GM06990 (cell line): Measurements from ENCODE around the gene PDLIM4.

Experiments used
- DNase-seq: peaks from one replicate; pipeline ENCODE4 v3.0.0-alpha.2; 2011; ENCODE audit not compliant: insufficient read length; ENCODE audit errors: extremely low read depth
- H3K27me3 ChIP-seq: replicated peaks from 2 replicates; pipeline ENCODE4 v1.6.0; 2011; ENCODE audit warnings: low read length; ENCODE audit not compliant: control insufficient read depth, insufficient read depth
- H3K36me3 ChIP-seq: 2 replicates; pipeline ENCODE4 v1.5.1; 2011; ENCODE audit warnings: low read length; ENCODE audit not compliant: control insufficient read depth, insufficient read depth
- H3K4me3 ChIP-seq: replicated peaks from 2 replicates; pipeline ENCODE4 v1.5.1; 2011; ENCODE audit warnings: low read depth, mild to moderate bottlenecking, control low read depth, low read length
- TF ChIP-seq, protein P1 (sequence below): IDR thresholded peaks from 2 replicates; pipeline ENCODE4 v1.5.1; 2011; ENCODE audit warnings: low read length, control low read depth, mild to moderate bottlenecking, inconsistent platforms; ENCODE audit not compliant: insufficient read depth, poor library complexity, severe bottlenecking

The PDLIM4 gene

GRCh38 chr5:132298298-132299212, 41.1 kb downstream of the PDLIM4 start:
- H3K36me3 ChIP-seq: no peaks in the 10 kb centered on the region
- TF ChIP-seq, protein P1, sequence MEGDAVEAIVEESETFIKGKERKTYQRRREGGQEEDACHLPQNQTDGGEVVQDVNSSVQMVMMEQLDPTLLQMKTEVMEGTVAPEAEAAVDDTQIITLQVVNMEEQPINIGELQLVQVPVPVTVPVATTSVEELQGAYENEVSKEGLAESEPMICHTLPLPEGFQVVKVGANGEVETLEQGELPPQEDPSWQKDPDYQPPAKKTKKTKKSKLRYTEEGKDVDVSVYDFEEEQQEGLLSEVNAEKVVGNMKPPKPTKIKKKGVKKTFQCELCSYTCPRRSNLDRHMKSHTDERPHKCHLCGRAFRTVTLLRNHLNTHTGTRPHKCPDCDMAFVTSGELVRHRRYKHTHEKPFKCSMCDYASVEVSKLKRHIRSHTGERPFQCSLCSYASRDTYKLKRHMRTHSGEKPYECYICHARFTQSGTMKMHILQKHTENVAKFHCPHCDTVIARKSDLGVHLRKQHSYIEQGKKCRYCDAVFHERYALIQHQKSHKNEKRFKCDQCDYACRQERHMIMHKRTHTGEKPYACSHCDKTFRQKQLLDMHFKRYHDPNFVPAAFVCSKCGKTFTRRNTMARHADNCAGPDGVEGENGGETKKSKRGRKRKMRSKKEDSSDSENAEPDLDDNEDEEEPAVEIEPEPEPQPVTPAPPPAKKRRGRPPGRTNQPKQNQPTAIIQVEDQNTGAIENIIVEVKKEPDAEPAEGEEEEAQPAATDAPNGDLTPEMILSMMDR: no peak
- H3K27me3 ChIP-seq: peaks cover 4% of the 10 kb centered on the region
- no peak for DNase-seq
- H3K4me3 ChIP-seq: no peak overlapping the region

DNA sequence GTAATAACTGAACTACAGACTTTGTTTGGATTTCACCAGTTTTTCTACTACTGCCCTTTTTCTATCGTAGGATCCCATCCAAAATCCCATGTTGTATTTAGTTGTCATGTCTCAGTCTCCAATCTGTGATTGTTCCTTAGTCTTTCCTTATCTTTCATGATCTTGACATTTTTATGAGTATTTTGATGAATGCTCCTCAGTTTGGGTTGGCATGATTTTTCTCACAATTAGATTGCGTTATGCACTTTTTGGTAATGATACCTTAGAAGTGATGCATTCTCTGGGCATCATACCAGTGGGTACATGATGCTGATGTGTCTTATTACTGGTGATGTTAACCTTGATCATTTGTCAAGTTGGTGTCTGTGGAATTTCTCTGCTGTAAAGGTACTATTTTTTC, 42.4 kb downstream of the PDLIM4 start:
- Histone ChIP-seq H3K4me3 (no peak overlapping the region), H3K36me3 (no peaks in the 10 kb centered on the region), H3K27me3 (peaks cover 4% of the 10 kb centered on the region)
- TF ChIP-seq, protein P1: no peak
- DNase-seq: no peak

- H3K36me3 ChIP-seq: no peaks in the 10 kb centered on the region
- DNase-seq: no peak
- H3K4me3 ChIP-seq: no peak overlapping the region
- H3K27me3 ChIP-seq: no peaks in the 10 kb centered on the region; the same call in none of the 2 replicates
- TF ChIP-seq, protein P1: no peak
Measured at GRCh38 chr5:132300577-132301343, 43.3 kb downstream of the PDLIM4 start.

DNA sequence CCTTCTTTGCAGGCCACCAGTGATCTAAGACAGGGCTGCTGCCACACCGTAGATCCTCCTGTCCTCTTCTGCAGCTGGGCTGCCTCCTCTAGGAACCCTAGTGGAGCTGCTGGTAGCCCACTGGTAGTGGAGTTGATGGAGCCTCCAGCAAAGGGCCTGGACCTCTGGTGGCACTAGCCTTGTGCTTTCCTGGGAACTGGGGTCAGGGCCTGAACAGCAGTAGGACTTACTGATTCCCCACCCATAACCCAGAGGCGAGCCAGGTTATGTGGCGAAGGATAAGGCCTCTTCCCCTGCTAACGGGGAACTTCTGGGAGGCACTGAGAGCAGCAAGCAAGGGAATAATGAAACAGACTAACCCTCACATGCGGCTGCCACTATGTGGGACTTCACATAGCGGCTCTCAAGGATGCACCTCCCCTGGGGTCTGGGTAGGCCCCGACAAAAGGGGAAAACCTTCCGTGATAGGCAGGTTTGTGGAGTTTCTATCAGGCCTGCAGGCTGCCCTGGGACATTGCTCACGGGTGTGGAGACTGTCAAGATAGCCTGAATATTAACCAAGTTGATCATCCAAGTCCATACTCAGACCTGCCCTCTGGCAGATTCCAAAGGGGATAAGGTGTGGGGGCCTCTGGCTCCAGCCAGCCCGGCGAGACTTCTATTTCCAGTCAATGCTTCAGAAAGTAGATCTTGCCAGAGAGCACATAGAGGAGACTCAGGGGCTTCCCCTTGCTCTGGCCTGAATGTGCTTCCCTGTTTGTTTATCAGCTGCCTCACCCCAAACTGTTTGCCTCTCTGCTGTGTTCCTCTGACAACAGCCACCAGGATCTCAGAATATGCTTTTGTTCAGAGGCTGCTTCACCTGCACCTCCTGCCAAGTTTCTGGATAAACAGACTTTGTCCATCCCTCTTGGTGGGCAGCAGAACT, 44.1 kb downstream of the PDLIM4 start:
- H3K36me3 ChIP-seq: no peaks in the 10 kb centered on the region
- TF ChIP-seq, protein P1: no peak
- no peaks in the 10 kb centered on the region; the same call in none of the 2 replicates for H3K27me3 ChIP-seq
- DNase-seq: no peak
- H3K4me3 ChIP-seq: no peak overlapping the region

DNA sequence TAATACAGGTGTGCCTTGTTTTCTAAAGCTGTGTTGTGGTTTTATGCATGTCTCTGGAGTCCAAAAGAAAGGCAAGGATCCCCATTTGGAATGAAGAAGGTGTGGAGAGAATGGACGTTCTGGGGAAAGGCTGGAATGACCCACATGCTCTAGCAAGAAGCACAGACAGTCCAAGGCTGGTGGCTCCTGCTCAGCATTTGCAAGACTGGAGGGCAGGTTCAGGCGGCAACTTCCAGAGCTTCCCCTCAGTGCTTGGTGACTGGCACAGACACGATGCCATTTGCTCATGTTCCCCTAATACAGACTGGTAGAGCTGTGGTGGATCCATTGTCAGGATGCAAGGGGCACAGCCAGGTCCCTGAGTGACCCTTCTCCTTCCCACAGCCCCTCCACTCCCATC, 44.9 kb downstream of the PDLIM4 start:
- H3K27me3 ChIP-seq: no peaks in the 10 kb centered on the region; the same call in none of the 2 replicates
- no peak overlapping the region for H3K4me3 ChIP-seq
- TF ChIP-seq, protein P1: no peak
- DNase-seq: no peak
- H3K36me3 ChIP-seq: no peaks in the 10 kb centered on the region
